Osteoblast (primary cell): ENCODE measurements around the gene ASPRV1. TPM values are rescaled to one million over a fixed set of nuclear protein-coding genes. Genes with fewer than 3 reads are reported as not detected.

Experiments
- DNase-seq: peaks from one replicate; pipeline ENCODE4 v3.0.0; 2011; ENCODE audit warnings: low spot score, mixed read lengths; ENCODE audit not compliant: insufficient read length; ENCODE audit errors: missing footprints
- H2AFZ ChIP-seq: 2 replicates; pipeline ENCODE4 v1.6.0; 2011; ENCODE audit warnings: mild to moderate bottlenecking, low read length
- H3K27ac ChIP-seq: 2 replicates; pipeline ENCODE4 v1.5.1; 2011; ENCODE audit warnings: mild to moderate bottlenecking, low read depth, low read length, moderate library complexity
- H3K27me3 ChIP-seq: 2 replicates; pipeline ENCODE4 v1.6.0; 2012; ENCODE audit warnings: mild to moderate bottlenecking, control low read depth, inconsistent platforms, low read length, moderate library complexity; ENCODE audit not compliant: insufficient read depth
- H3K36me3 ChIP-seq: 2 replicates; pipeline ENCODE4 v1.5.1; 2011; ENCODE audit warnings: mild to moderate bottlenecking, low read length, control low read depth, moderate library complexity; ENCODE audit not compliant: insufficient read depth
- H3K4me1 ChIP-seq: 2 replicates; pipeline ENCODE4 v1.5.1; 2011; ENCODE audit warnings: mild to moderate bottlenecking, low read length, control low read depth, moderate library complexity; ENCODE audit not compliant: insufficient read depth
- H3K4me2 ChIP-seq: 2 replicates; pipeline ENCODE4 v1.6.0; 2011; ENCODE audit warnings: mild to moderate bottlenecking, low read length; ENCODE audit not compliant: insufficient read depth
- H3K4me3 ChIP-seq: fragments of 200-600 bp; sonication (generic); 3 replicates; pipeline ENCODE4 v1.5.1; 2012; ENCODE audit warnings: mild to moderate bottlenecking, low read length, inconsistent platforms; ENCODE audit not compliant: insufficient read depth
- H3K79me2 ChIP-seq: 2 replicates; pipeline ENCODE4 v1.6.0; 2012; ENCODE audit warnings: mild to moderate bottlenecking, low read length, control low read depth, inconsistent platforms; ENCODE audit not compliant: insufficient read depth
- H3K9me3 ChIP-seq: 2 replicates; pipeline ENCODE4 v1.5.1; 2011; ENCODE audit warnings: low read depth, low read length, control low read depth
- H4K20me1 ChIP-seq: 2 replicates; pipeline ENCODE4 v1.6.0; 2012; ENCODE audit warnings: mild to moderate bottlenecking, low read length, control low read depth; ENCODE audit not compliant: insufficient read depth
- CTCF ChIP-seq: IDR thresholded peaks from 2 replicates; pipeline ENCODE4 v1.5.1; 2011; ENCODE audit warnings: mild to moderate bottlenecking, low read depth, low read length, moderate library complexity; ENCODE audit errors: extremely low read depth
- total RNA-seq: library from RNA; depleted of rRNA; stranded (reverse); fragments of >200 nt; gene quantifications from 2 replicates; pipeline ENCODE4 v1.2.3, GENCODE V29; 2012

The ASPRV1 gene
- total RNA-seq, 1 donor: 0.72 TPM

- Histone ChIP-seq H3K9me3 (no peaks in the 10 kb centered on the region), H3K27ac (no peak overlapping the region), H2AFZ (no peak overlapping the region), H4K20me1 (no peaks in the 10 kb centered on the region), H3K4me2 (no peak overlapping the region), H3K4me1 (peaks cover 19% of the 10 kb centered on the region), H3K27me3 (no peaks in the 10 kb centered on the region), H3K4me3 (no peak overlapping the region), H3K36me3 (peaks cover 25% of the 10 kb centered on the region), H3K79me2 (no peaks in the 10 kb centered on the region)
- no peak for TF ChIP-seq CTCF
- DNase-seq: no peak
Observed at GRCh38 chr2:69944756-69945155, 16.7 kb downstream of the ASPRV1 start.

- DNase-seq: no peak
- H3K4me2 ChIP-seq: no peak overlapping the region
- no peaks in the 10 kb centered on the region for H3K79me2 ChIP-seq
- no peak for TF ChIP-seq CTCF
- H3K36me3 ChIP-seq: peaks cover 31% of the 10 kb centered on the region
- H2AFZ ChIP-seq: no peak overlapping the region
- H3K9me3 ChIP-seq: no peaks in the 10 kb centered on the region
- H3K4me3 ChIP-seq: no peak overlapping the region
- H3K4me1 ChIP-seq: peaks cover 19% of the 10 kb centered on the region
- H3K27ac ChIP-seq: no peak overlapping the region
- H4K20me1 ChIP-seq: no peaks in the 10 kb centered on the region
- H3K27me3 ChIP-seq: no peaks in the 10 kb centered on the region
Observed at GRCh38 chr2:69943843-69944525, 17.4 kb downstream of the ASPRV1 start.

GRCh38 chr2:69943000-69943842 lies 18.2 kb downstream of the ASPRV1 start:
- no peaks in the 10 kb centered on the region for H3K79me2 ChIP-seq
- H3K9me3 ChIP-seq: no peaks in the 10 kb centered on the region
- TF ChIP-seq CTCF: no peak
- H2AFZ ChIP-seq: no peak overlapping the region
- no peak overlapping the region for H3K4me3 ChIP-seq
- no peaks in the 10 kb centered on the region for H4K20me1 ChIP-seq
- H3K27ac ChIP-seq: no peak overlapping the region
- peaks cover 39% of the 10 kb centered on the region for H3K36me3 ChIP-seq
- H3K27me3 ChIP-seq: no peaks in the 10 kb centered on the region
- no peak overlapping the region for H3K4me2 ChIP-seq
- no peak for DNase-seq
- H3K4me1 ChIP-seq: peaks cover 19% of the 10 kb centered on the region

GRCh38 chr2:69940691-69941090 lies 20.7 kb downstream of the ASPRV1 start:
- H3K79me2 ChIP-seq: peaks cover 4% of the 10 kb centered on the region
- peaks cover 60% of the 10 kb centered on the region for H3K36me3 ChIP-seq
- H3K4me2 ChIP-seq: no peak overlapping the region
- H3K27me3 ChIP-seq: no peaks in the 10 kb centered on the region
- H2AFZ ChIP-seq: no peak overlapping the region
- TF ChIP-seq CTCF: no peak
- DNase-seq: no peak
- no peak overlapping the region for H3K27ac ChIP-seq
- no peaks in the 10 kb centered on the region for H3K9me3 ChIP-seq
- H3K4me1 ChIP-seq: peaks cover 8% of the 10 kb centered on the region
- H4K20me1 ChIP-seq: no peaks in the 10 kb centered on the region
- no peak overlapping the region for H3K4me3 ChIP-seq
